Body of pancreas (tissue), 4 donors: ENCODE data around the gene RNF17. TPM values are rescaled to one million over a fixed set of nuclear protein-coding genes. Genes with fewer than 3 reads are reported as not detected.

Experiments used
- ATAC-seq: fragments of 150-250 bp; one replicate; pipeline ENCODE4 v1.9.1; 2016
- DNase-seq, 4 donors: peaks; one replicate each; pipeline ENCODE4 v3.0.0-alpha.2; 2019
- H3K27ac ChIP-seq, 4 donors: fragments of 200-600 bp; sonication (generic); 1 replicate in 3 of 4; 2 replicates in 1 of 4; pipeline versions ENCODE4 v1.5.1 to v1.6.1; 2016 to 2019; ENCODE audit warnings: mild to moderate bottlenecking in 1 of 4, mixed read lengths in 1 of 4, moderate library complexity in 1 of 4
- H3K27me3 ChIP-seq, 2 donors: fragments of 200-600 bp; sonication (generic); one replicate each; pipeline ENCODE4 v1.6.0; 2016; ENCODE audit warnings: mild to moderate bottlenecking in 1 of 2
- H3K36me3 ChIP-seq, 2 donors: fragments of 200-600 bp; sonication (generic); replicated peaks in 1 of 2; 2 replicates each; pipeline ENCODE4 v1.5.1; 2016; ENCODE audit warnings: low read depth in 2 of 2; ENCODE audit not compliant: insufficient read depth in 1 of 2
- H3K4me1 ChIP-seq: fragments of 200-600 bp; sonication (generic); one replicate; pipeline ENCODE4 v1.6.0; 2016
- H3K4me3 ChIP-seq, 2 donors: fragments of 200-600 bp; sonication (generic); 1 replicate in 1 of 2; 2 replicates in 1 of 2; pipeline ENCODE4 v1.5.1; 2016 to 2019
- H3K9me3 ChIP-seq, 3 donors: fragments of 200-600 bp; sonication (generic); 1 replicate in 2 of 3; 2 replicates in 1 of 3; pipeline ENCODE4 v1.5.1; 2016
- POLR2A ChIP-seq, 3 donors: fragments of 450-650 bp; IDR thresholded peaks; one replicate each; pipeline ENCODE4 v1.6.1; 2016; ENCODE audit warnings: antibody characterized with exemption in 3 of 3, mild to moderate bottlenecking in 2 of 3
- WGBS, 2 donors: methylation state at CpG; one replicate each; pipeline ENCODE4 v1.1.5; 2017; 5-methylcytosine and 5-hydroxymethylcytosine counted together
- intact Hi-C: fragments of 100-400 bp; cut with DNase I; formaldehyde crosslinking; loops from one replicate; pipeline ENCODE4 v1.15.1; 2023
- total RNA-seq, 2 donors: library from RNA; depleted of rRNA; stranded (reverse); fragments of >200 nt; gene quantifications; one replicate each; pipeline ENCODE4 v1.1.0, GENCODE V29; 2016
- TF ChIP-seq, protein P1 (sequence below), 7 experiments: fragments of 450-650 bp in 4 of 7; fragments of 200-600 bp in 3 of 7; sonication (generic) in 3 of 7; IDR thresholded peaks; one replicate each; pipeline ENCODE4 v1.5.1; 2016 to 2019; ENCODE audit warnings: antibody characterized with exemption in 7 of 7

RNF17 gene
- total RNA-seq, 2 donors from 2014 or later: 1.6 TPM; not detected in 1

DNA sequence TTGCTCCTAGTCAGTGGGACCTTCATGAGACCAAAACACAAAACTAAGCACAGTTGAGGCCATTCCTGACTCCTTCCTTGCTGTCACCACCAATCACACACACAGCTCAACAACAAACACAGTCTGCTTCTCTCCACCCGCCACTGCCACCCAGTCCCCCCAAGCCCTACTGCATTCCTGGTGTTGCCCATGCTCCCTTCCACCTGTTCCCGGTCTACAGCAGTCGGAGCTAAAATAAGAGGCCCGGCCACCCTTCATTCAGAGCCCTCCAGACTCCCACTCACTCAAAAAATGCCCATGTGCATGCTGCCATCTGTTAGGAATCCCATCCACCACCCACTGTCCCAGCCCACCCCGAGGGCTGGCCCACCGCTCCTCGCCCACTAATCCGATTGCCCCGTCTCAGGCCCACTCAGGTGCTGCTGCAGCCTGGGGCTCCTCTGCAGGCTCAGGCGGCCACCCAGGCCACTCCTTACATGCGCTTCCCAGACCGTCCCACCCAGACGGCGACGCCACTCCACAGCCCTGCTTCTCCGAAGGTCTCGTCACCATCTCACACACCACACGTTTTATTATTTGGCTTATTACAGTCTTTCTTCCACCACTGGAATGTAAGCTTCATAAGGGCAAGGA lies 127.6 kb downstream of the RNF17 start:
- DNase-seq (no peak), ATAC-seq (no peak)
- WGBS, 2 donors: 91 to 98% methylated on average over 18 of the region's 18 CpGs
- Histone ChIP-seq H3K9me3 (no peaks in the 10 kb centered on the region), H3K4me3 (no peak overlapping the region), H3K27ac (no peak overlapping the region), H3K4me1 (no peaks in the 10 kb centered on the region), H3K27me3 (no peaks in the 10 kb centered on the region), H3K36me3 (no peaks in the 10 kb centered on the region)
- intact Hi-C loops: no loop called here
- TF ChIP-seq POLR2A (IDR thresholded peaks at IDR 0.05): no peak
- TF ChIP-seq, protein P1, sequence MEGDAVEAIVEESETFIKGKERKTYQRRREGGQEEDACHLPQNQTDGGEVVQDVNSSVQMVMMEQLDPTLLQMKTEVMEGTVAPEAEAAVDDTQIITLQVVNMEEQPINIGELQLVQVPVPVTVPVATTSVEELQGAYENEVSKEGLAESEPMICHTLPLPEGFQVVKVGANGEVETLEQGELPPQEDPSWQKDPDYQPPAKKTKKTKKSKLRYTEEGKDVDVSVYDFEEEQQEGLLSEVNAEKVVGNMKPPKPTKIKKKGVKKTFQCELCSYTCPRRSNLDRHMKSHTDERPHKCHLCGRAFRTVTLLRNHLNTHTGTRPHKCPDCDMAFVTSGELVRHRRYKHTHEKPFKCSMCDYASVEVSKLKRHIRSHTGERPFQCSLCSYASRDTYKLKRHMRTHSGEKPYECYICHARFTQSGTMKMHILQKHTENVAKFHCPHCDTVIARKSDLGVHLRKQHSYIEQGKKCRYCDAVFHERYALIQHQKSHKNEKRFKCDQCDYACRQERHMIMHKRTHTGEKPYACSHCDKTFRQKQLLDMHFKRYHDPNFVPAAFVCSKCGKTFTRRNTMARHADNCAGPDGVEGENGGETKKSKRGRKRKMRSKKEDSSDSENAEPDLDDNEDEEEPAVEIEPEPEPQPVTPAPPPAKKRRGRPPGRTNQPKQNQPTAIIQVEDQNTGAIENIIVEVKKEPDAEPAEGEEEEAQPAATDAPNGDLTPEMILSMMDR (IDR thresholded peaks at IDR 0.05): no peak

DNA sequence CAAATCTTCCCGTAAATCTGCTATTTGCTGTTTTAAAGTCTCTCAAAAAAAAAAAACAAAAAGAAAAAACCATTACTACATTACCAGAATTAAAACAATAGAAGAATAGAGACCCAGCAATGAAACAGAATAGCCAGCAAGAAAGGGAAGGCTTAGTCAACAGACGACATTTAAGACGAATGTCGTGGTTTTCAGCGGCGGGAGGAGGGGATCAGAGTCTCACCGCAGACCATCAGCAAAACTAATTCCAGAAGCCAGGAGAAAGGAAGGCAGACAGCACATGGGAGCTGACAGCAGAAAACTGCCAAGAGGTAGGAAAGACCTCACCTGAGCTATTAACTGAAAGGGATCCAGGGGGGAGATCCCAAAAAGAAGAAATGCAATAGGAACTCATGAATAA lies 128.9 kb downstream of the RNF17 start:
- no peak for ATAC-seq
- intact Hi-C loops: no loop called here
- Histone ChIP-seq H3K4me3 (no peak overlapping the region), H3K36me3 (no peaks in the 10 kb centered on the region), H3K4me1 (no peaks in the 10 kb centered on the region), H3K27ac (no peak overlapping the region), H3K9me3 (no peaks in the 10 kb centered on the region), H3K27me3 (no peaks in the 10 kb centered on the region)
- TF ChIP-seq POLR2A (IDR thresholded peaks at IDR 0.05): no peak
- TF ChIP-seq, protein P1 (IDR thresholded peaks at IDR 0.05): no peak
- WGBS, 2 donors: 87 to 93% methylated on average over 7 of the region's 7 CpGs
- no peak for DNase-seq

DNA sequence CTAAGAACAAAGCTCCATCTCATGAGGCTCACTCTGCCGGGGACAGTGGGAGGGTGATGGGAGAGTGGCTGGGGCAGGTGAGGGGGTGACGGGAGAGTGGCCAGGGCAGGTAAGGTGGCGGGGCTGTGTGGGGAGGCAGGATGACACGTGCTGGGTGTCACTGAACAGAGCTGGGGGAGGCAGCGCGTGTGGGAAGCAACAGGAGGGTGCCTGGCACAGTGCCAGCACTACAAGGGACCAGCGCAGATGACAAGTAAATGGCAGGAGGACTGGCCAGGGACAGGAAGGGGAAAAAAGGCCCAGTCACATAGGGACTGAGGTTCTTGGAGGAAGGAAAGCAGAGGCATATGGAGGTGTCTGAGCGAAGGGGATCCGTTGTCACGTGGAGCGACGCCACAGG lies 129.9 kb downstream of the RNF17 start:
- no peak for TF ChIP-seq POLR2A (IDR thresholded peaks at IDR 0.05)
- TF ChIP-seq, protein P1 (IDR thresholded peaks at IDR 0.05): no peak
- DNase-seq: no peak
- intact Hi-C loops: no loop called here
- Histone ChIP-seq H3K27ac (no peak overlapping the region), H3K4me3 (no peak overlapping the region), H3K36me3 (no peaks in the 10 kb centered on the region), H3K27me3 (no peaks in the 10 kb centered on the region), H3K4me1 (no peaks in the 10 kb centered on the region), H3K9me3 (no peaks in the 10 kb centered on the region)
- ATAC-seq: no peak
- WGBS, 2 donors: 91 to 92% methylated on average over 11 to 12 of the region's 12 CpGs

DNA sequence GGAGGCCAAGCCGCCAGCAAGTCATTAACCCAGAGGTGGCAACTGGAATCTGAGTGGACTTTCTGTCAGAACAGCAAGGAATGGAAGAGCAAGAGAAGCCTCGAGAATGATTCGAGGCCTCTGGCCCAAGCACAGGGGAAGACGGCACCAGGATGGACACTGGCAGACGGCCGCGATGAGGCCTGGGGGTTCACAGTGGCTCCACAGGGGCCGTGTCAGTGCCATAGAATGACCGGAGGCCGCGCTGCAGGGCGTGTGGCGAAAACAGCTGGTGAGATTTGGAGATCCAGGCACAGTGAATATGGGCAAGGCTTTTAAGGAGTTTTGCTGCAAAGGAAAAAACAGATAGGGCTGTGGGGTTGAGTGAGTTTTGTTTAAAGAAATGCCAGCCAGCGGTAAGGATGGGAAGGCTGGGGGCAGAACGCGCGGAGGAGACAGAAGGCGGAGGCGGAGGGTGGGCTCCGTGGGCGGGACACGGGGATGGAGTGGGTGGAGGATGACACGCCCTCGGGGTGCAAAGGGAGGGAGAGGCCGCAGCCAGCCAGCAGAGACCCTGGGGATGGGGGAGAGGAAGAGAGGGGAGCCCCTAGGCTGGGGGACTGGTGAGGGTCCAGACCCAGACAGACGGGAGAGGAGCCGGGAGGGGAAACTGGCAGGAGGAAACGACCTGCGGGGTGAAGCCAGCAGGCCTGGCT lies 130.5 kb downstream of the RNF17 start:
- H3K36me3 ChIP-seq: no peaks in the 10 kb centered on the region
- H3K4me3 ChIP-seq: no peak overlapping the region
- H3K9me3 ChIP-seq: no peaks in the 10 kb centered on the region
- H3K27me3 ChIP-seq: no peaks in the 10 kb centered on the region
- H3K27ac ChIP-seq: no peak overlapping the region
- DNase-seq: no peak
- TF ChIP-seq, protein P1 (IDR thresholded peaks at IDR 0.05): no peak
- no peak for TF ChIP-seq POLR2A (IDR thresholded peaks at IDR 0.05)
- no peaks in the 10 kb centered on the region for H3K4me1 ChIP-seq
- intact Hi-C loops: no loop called here
- 90 to 93% methylated on average over 28 to 29 of the region's 29 CpGs for WGBS, 2 donors
- ATAC-seq: no peak

DNA sequence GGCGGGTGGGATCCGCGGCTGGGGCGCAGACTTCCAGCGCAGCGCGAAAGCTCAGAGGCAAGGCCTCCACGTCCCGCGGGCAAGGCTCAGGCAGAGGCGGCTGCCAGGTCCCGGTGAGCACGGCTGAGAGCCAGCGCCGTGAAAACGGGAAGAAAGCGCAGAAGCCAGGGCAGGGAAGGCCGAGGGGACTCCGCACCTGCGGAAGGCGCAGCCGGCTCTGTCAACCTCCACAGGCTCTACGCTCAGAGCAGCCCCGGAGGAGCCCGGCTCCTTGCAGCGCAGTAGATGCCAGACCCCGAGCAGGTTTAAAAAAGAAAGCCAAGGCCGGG lies 131.0 kb downstream of the RNF17 start:
- Histone ChIP-seq H3K4me1 (no peaks in the 10 kb centered on the region), H3K36me3 (no peaks in the 10 kb centered on the region), H3K27ac (no peak overlapping the region), H3K4me3 (no peak overlapping the region), H3K9me3 (no peaks in the 10 kb centered on the region), H3K27me3 (no peaks in the 10 kb centered on the region)
- intact Hi-C loops: no loop called here
- ATAC-seq: no peak
- TF ChIP-seq POLR2A (IDR thresholded peaks at IDR 0.05): no peak
- TF ChIP-seq, protein P1 (IDR thresholded peaks at IDR 0.05): no peak
- no peak for DNase-seq
- 90 to 94% methylated on average over 28 of the region's 28 CpGs for WGBS, 2 donors
